Measurements from ENCODE around the gene PPM1K.

GRCh38 chr4:88333741-88334405 lies 49.5 kb upstream of the PPM1K start:
- TF ChIP-seq EZH2 (IDR thresholded peaks at IDR 0.05; ENCODE audit: borderline replicate concordance, low read length) (no peak), CTCF (conservative IDR thresholded peaks at IDR 0.05 in 1 of 2, IDR thresholded peaks at IDR 0.05 in 1 of 2; ENCODE audit: extremely low read depth in 1 of 2, insufficient read depth in 1 of 2, low read depth in 1 of 2, low read length in 2 of 2) (no peak)

Data from mammary epithelial cell (primary cell).